Fibroblast of the aortic adventitia (primary cell): Measurements from ENCODE around the gene SAMHD1. TPM values are rescaled to one million over a fixed set of nuclear protein-coding genes. Genes with fewer than 3 reads are reported as not detected.
"Not testable (repeated sequence)": the region's sequence is repeated elsewhere in the genome, so short reads cannot be mapped to it uniquely, and the experiment has no call there.

Experiments
- DNase-seq: peaks from one replicate; pipeline ENCODE4 v3.0.0-alpha.2; 2010; ENCODE audit warnings: low read depth
- H3K4me3 ChIP-seq: 2 replicates; pipeline ENCODE4 v1.5.1; 2011; ENCODE audit warnings: low read depth, mild to moderate bottlenecking, control low read depth, low read length, moderate library complexity
- CTCF ChIP-seq: IDR thresholded peaks from 2 replicates; pipeline ENCODE4 v1.5.1; 2011; ENCODE audit warnings: mild to moderate bottlenecking, low read length, control low read depth, inconsistent platforms; ENCODE audit not compliant: insufficient read depth
- total RNA-seq: library from RNA; depleted of rRNA; stranded (reverse); fragments of >200 nt; gene quantifications from 2 replicates; pipeline ENCODE4 v1.2.3, GENCODE V29; 2012; ENCODE audit warnings: low replicate concordance

SAMHD1 gene
- 32.7 and 41.8 TPM in 2 replicates for total RNA-seq

GRCh38 chr20:36951198-36951978 lies at the start of gene SAMHD1:
SAMHD1 (minus strand) TSS chr20:36951708; CDS start chr20:36951643, 65 bp downstream.
- DNase-seq, result peak; percentile 98
- H3K4me3 ChIP-seq, result peak within 1 kb of the TSS; percentile 100
- TF ChIP-seq CTCF, result peak; percentile 1

GRCh38 chr20:37000171-37000570 lies 48.7 kb upstream of the SAMHD1 start:
- H3K4me3 ChIP-seq, DNase-seq: not testable (repeated sequence)

- H3K4me3 ChIP-seq, result no peak overlapping the region
- DNase-seq, result no peak
- no peak for TF ChIP-seq CTCF
Measured at GRCh38 chr20:36998652-36999051, 47.1 kb upstream of the SAMHD1 start.

- DNase-seq, result no peak
- H3K4me3 ChIP-seq, result no peak overlapping the region
- TF ChIP-seq CTCF, result no peak
Measured at GRCh38 chr20:36997121-36997520, 45.6 kb upstream of the SAMHD1 start.

GRCh38 chr20:36994221-36994620 lies 42.7 kb upstream of the SAMHD1 start:
- not testable (repeated sequence) for DNase-seq, H3K4me3 ChIP-seq

- no peak overlapping the region for H3K4me3 ChIP-seq
- no peak for DNase-seq
- no peak for TF ChIP-seq CTCF
Measured at GRCh38 chr20:36992802-36993334, 41.4 kb upstream of the SAMHD1 start.

DNA sequence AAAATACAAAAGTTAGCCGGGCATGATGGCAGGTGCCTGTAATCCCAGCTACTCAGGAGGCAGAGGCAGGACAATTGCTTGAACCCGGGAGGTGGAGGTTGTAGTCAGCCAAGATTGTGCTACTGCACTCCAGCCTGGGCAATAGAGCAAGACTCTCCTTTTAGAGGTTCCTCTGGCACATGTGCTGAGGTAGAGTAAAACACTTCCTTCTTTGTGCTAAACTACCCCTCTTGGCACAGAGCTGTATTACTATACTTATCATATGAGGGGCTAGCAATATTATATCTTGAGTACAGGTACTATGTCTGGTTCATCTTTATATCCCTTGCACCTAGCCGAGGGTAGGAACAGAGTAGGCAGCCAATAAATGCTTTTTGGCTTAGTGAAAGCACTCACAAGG lies 40.2 kb upstream of the SAMHD1 start:
- DNase-seq, result no peak
- TF ChIP-seq CTCF, result no peak
- H3K4me3 ChIP-seq, result no peak overlapping the region

GRCh38 chr20:36989797-36990196 lies 38.3 kb upstream of the SAMHD1 start:
- no peak for DNase-seq
- no peak overlapping the region for H3K4me3 ChIP-seq
- no peak for TF ChIP-seq CTCF
